Psoas muscle (tissue), 8 donors: Measurements from ENCODE around the gene ARSB. TPM values are rescaled to one million over a fixed set of nuclear protein-coding genes. Genes with fewer than 3 reads are reported as not detected.

Experiments used
- ATAC-seq, 4 donors: fragments of 200-7000 bp; cut with Tn5 transposase; one replicate each; pipeline ENCODE4 v1.9.1; 2020; ENCODE audit warnings: moderate library complexity in 3 of 4, mild to moderate bottlenecking in 2 of 4
- DNase-seq, 2 donors: peaks; one replicate each; pipeline ENCODE4 v3.0.0-alpha.2; 2020
- H3K27ac ChIP-seq: fragments of 200-600 bp; one replicate; pipeline ENCODE4 v1.8.0; 2022
- H3K27me3 ChIP-seq, 3 donors: fragments of 200-600 bp in 1 of 3; one replicate each; pipeline versions ENCODE4 v1.6.1 to v1.8.0; 2013 to 2022; ENCODE audit warnings: low read length in 2 of 3, mild to moderate bottlenecking in 2 of 3, moderate library complexity in 1 of 3; ENCODE audit not compliant: insufficient read depth in 3 of 3
- H3K36me3 ChIP-seq, 2 donors: fragments of 200-600 bp in 1 of 2; one replicate each; pipeline versions ENCODE4 v1.6.1 to v1.8.0; 2013 to 2022; ENCODE audit warnings: low read depth in 1 of 2, mild to moderate bottlenecking in 1 of 2, moderate library complexity in 1 of 2; ENCODE audit not compliant: insufficient read depth in 1 of 2
- H3K4me1 ChIP-seq: fragments of 200-600 bp; one replicate; pipeline ENCODE4 v1.8.0; 2022
- H3K4me3 ChIP-seq: fragments of 200-600 bp; one replicate; pipeline ENCODE4 v1.8.0; 2022; ENCODE audit warnings: mild to moderate bottlenecking
- H3K9me3 ChIP-seq: fragments of 200-600 bp; one replicate; pipeline ENCODE4 v1.8.0; 2022
- WGBS, 3 donors: extraction: QIAGEN DNeasy Blood & Tissue Kit; methylation state at CpG; one replicate each; pipeline versions ENCODE4 v1.1.6 to v1.1.7; 2013; 5-methylcytosine and 5-hydroxymethylcytosine counted together
- intact Hi-C, 2 donors: fragments of 100-400 bp; cut with DNase I; formaldehyde crosslinking; loops; one replicate each; pipeline versions ENCODE4 v1.11.0 to v1.14.2; 2022
- polyA plus RNA-seq, 3 donors: library from polyadenylated mRNA; stranded (reverse); fragments of 200-250 nt; gene quantifications; one replicate each; pipeline ENCODE4 v1.2.3, GENCODE V29; 2013
- total RNA-seq, 4 donors: library from RNA; stranded (reverse); fragmentation: NEBNext Ultra II Directional in 2 of 4; extraction: Animal tissue kit (Norgen Biotek cat#: 25700) in 2 of 4; gene quantifications; one replicate each; pipeline versions ENCODE4 v1.2.1 to v1.2.4, GENCODE V29; 2021 to 2023
- TF ChIP-seq, protein P1 (sequence below): fragments of 200-600 bp; IDR thresholded peaks from one replicate; pipeline ENCODE4 v1.8.0; 2022; ENCODE audit warnings: antibody characterized with exemption
- donor health status: healthy with polysubstance abuse.
- donor health status: DM: no; HTN: no; CAD: no; lungs with moderate emphysema.
- donor health status: Bipolar disorder and iron deficiency.
- donor health status: healthy.
- donor health status: DM: yes; HTN: yes; CAD: no.
- donor health status: DM: no; HTN: no; CAD: no.
- donor health status: DM: no; HTN: no; CAD: no.
- donor health status: DM: yes; HTN: yes; CAD: no.

The ARSB gene
- total and polyA plus RNA-seq, 7 donors = 1.3 to 6.5 (median 3.6) TPM

- intact Hi-C loops = no loop called here
- 88 to 100% (median 100%) methylated on average over 1 of the region's 1 CpG for WGBS, 3 donors
- no peak for ATAC-seq
Measured at GRCh38 chr5:79002374-79002773, 17.3 kb upstream of the ARSB start.

GRCh38 chr5:79001471-79001870 lies 16.4 kb upstream of the ARSB start:
- intact Hi-C loops = no loop called here
- Histone ChIP-seq H3K36me3 (no peaks in the 10 kb centered on the region), H3K27me3 (no peaks in the 10 kb centered on the region), H3K4me3 (no peak overlapping the region), H3K9me3 (no peaks in the 10 kb centered on the region), H3K27ac (no peak overlapping the region), H3K4me1 (no peaks in the 10 kb centered on the region)
- TF ChIP-seq, protein P1, sequence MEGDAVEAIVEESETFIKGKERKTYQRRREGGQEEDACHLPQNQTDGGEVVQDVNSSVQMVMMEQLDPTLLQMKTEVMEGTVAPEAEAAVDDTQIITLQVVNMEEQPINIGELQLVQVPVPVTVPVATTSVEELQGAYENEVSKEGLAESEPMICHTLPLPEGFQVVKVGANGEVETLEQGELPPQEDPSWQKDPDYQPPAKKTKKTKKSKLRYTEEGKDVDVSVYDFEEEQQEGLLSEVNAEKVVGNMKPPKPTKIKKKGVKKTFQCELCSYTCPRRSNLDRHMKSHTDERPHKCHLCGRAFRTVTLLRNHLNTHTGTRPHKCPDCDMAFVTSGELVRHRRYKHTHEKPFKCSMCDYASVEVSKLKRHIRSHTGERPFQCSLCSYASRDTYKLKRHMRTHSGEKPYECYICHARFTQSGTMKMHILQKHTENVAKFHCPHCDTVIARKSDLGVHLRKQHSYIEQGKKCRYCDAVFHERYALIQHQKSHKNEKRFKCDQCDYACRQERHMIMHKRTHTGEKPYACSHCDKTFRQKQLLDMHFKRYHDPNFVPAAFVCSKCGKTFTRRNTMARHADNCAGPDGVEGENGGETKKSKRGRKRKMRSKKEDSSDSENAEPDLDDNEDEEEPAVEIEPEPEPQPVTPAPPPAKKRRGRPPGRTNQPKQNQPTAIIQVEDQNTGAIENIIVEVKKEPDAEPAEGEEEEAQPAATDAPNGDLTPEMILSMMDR = no peak
- DNase-seq (no peak), ATAC-seq (no peak)

More at GRCh38 chr5:79002374-79002773, 17.3 kb upstream of the ARSB start:
- Histone ChIP-seq H3K4me3 (no peak overlapping the region), H3K4me1 (no peaks in the 10 kb centered on the region), H3K27me3 (no peaks in the 10 kb centered on the region), H3K27ac (no peak overlapping the region), H3K9me3 (no peaks in the 10 kb centered on the region), H3K36me3 (no peaks in the 10 kb centered on the region)
- no peak for DNase-seq
- TF ChIP-seq, protein P1 = no peak

- Histone ChIP-seq H3K36me3 (no peaks in the 10 kb centered on the region), H3K4me3 (no peak overlapping the region), H3K9me3 (no peaks in the 10 kb centered on the region), H3K27me3 (no peaks in the 10 kb centered on the region), H3K4me1 (no peaks in the 10 kb centered on the region), H3K27ac (no peak overlapping the region)
- ATAC-seq = no peak
- TF ChIP-seq, protein P1 = no peak
- 95 to 99% (median 95%) methylated on average over 2 of the region's 2 CpGs for WGBS, 3 donors
- DNase-seq = no peak
- intact Hi-C loops = no loop called here
Measured at GRCh38 chr5:78997090-78997489, 12.0 kb upstream of the ARSB start.

DNA sequence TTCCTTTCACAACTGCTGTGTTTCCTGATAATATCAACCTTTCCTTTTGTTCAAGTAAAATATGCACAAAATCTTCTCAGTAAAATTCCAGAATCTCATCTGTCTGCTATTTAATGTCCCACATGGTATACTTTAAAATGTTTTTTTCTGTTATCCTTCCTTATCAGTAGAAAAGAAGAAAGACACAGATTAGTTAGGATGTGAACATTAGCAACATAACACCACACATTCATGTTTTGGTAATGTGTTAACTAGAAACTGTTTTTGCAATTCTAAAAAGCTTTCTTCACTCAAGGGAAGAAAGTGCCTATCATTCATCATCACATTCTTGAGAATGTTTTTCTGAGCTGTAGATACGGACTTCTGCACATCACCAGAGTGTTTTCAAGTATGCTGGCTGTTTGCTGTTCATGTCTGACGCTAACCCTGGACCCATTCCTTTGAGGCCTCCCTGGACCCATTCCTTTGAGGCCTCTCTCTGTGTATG lies 10.5 kb upstream of the ARSB start:
- TF ChIP-seq, protein P1 = no peak
- Histone ChIP-seq H3K36me3 (no peaks in the 10 kb centered on the region), H3K4me3 (no peak overlapping the region), H3K9me3 (no peaks in the 10 kb centered on the region), H3K4me1 (no peaks in the 10 kb centered on the region), H3K27me3 (no peaks in the 10 kb centered on the region), H3K27ac (no peak overlapping the region)
- intact Hi-C loops = no loop called here
- ATAC-seq (no peak), DNase-seq (no peak)
- WGBS, 3 donors = 85 to 96% (median 91%) methylated on average over 2 of the region's 2 CpGs

GRCh38 chr5:78993165-78993564 lies 8.1 kb upstream of the ARSB start:
- ATAC-seq (no peak), DNase-seq (no peak)
- intact Hi-C loops = no loop called here
- Histone ChIP-seq H3K9me3 (no peaks in the 10 kb centered on the region), H3K4me1 (no peaks in the 10 kb centered on the region), H3K27ac (no peak overlapping the region), H3K4me3 (no peak overlapping the region), H3K27me3 (no peaks in the 10 kb centered on the region), H3K36me3 (no peaks in the 10 kb centered on the region)
- TF ChIP-seq, protein P1 = no peak
